HuH-7.5 (cell line): ENCODE measurements around the gene SYNGR3.

Experiments
- DNase-seq: peaks from one replicate; pipeline ENCODE4 v3.0.0; 2011; ENCODE audit warnings: low spot score

SYNGR3 gene

GRCh38 chr16:2042171-2042985 is 52.6 kb downstream of the SYNGR3 start:
- DNase-seq = no peak

GRCh38 chr16:2042986-2043666 is 53.4 kb downstream of the SYNGR3 start:
- DNase-seq = no peak
